Activated CD4-positive, alpha-beta memory T cell treated with anti-CD3 and anti-CD28 coated beads, Interleukin-2, amount 10 ng/mL, durations not matched to agents 7 days and 5 days (primary cell): ENCODE results near the gene TBCK. TPM values are rescaled to one million over a fixed set of nuclear protein-coding genes. Genes with fewer than 3 reads are reported as not detected.
"Not testable (repeated sequence)": the region's sequence is repeated elsewhere in the genome, so short reads cannot be mapped to it uniquely, and the experiment has no call there.

Experiments used
- CTCF ChIA-PET: fragments of 350-600 bp; sonication (Branson Sonifier 250); formaldehyde crosslinking; loops from one replicate; lab custom pipeline; 2021; ENCODE audit warnings: antibody characterized with exemption, inconsistent platforms; lab: Charles Lee
- POLR2A ChIA-PET: fragments of 350-600 bp; sonication (Branson Sonifier 250); formaldehyde crosslinking; loops from one replicate; lab custom pipeline; 2021; ENCODE audit warnings: antibody characterized with exemption; lab: Charles Lee
- DNase-seq: peaks from one replicate; pipeline ENCODE4 v3.0.0-alpha.2; 2020
- H3K27ac Mint-ChIP-seq: one replicate; pipeline ENCODE4 v1.8.0; 2021; ENCODE audit warnings: mild to moderate bottlenecking, mixed read lengths
- H3K27me3 Mint-ChIP-seq: one replicate; pipeline ENCODE4 v1.8.0; 2021; ENCODE audit warnings: mixed read lengths
- H3K36me3 Mint-ChIP-seq: one replicate; pipeline ENCODE4 v1.8.0; 2021; ENCODE audit warnings: low read depth, mixed read lengths
- H3K4me1 Mint-ChIP-seq: one replicate; pipeline ENCODE4 v1.8.0; 2021; ENCODE audit warnings: mixed read lengths
- H3K4me3 Mint-ChIP-seq: one replicate; pipeline ENCODE4 v1.8.0; 2021; ENCODE audit warnings: mild to moderate bottlenecking, mixed read lengths
- H3K9me3 Mint-ChIP-seq: one replicate; pipeline ENCODE4 v1.8.0; 2021; ENCODE audit warnings: mixed read lengths
- total RNA-seq, 2 experiments: library from RNA; stranded (reverse); gene quantifications; one replicate each; pipeline ENCODE4 v1.2.3, GENCODE V29; 2021

TBCK gene
- total RNA-seq, 2 experiments from 2014 or later: 25.4 to 26.8 TPM

DNA sequence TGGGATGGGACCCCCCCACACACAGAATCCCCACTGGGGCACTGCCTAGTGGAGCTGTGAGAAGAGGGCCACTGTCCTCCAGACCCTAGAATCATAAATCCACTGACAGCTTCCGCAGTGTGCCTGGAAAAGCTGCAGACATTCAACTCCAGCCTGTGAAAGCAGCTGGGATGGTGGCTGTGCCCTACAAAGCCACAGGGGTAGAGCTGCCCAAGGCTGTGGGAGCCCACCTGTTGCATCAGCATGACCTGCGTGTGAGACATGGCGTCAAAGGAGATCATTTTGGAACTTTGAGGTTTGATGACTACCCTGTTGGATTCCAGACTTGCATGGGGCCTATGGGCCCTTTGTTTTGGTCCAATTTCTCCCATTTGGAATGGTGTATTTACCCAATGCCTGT is 22.7 kb upstream of the TBCK start:
- H3K9me3 Mint-ChIP-seq: peaks cover 14% of the 10 kb centered on the region
- no peak for DNase-seq
- CTCF ChIA-PET: no interaction called here
- H3K36me3 Mint-ChIP-seq: peaks cover 80% of the 10 kb centered on the region
- POLR2A ChIA-PET: no interaction called here
- peaks cover 20% of the 10 kb centered on the region for H3K4me1 Mint-ChIP-seq
- no peak overlapping the region for H3K4me3 Mint-ChIP-seq
- no peak overlapping the region for H3K27ac Mint-ChIP-seq
- H3K27me3 Mint-ChIP-seq: no peaks in the 10 kb centered on the region

DNA sequence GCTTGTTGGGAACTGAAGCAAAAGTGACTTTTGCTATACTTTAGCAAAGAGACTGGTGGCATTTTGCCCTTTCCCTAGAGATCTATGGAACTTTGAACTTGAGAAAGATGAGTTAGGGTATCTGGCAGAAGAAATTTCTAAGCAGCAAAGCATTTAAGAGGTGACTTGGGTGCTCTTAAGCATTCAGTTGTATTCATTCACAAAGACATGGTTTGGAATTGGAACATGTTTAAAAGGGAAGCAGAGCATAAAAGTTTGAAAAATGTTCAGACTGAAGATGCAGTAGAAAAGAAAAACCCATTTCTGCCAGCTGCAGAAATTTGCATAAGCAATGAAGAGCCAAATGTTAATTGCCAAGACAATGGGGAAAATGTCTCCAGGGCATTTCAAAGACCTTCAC is 21.9 kb upstream of the TBCK start:
- Mint-ChIP-seq H3K27ac (no peak overlapping the region), H3K4me3 (no peak overlapping the region), H3K4me1 (peaks cover 20% of the 10 kb centered on the region), H3K9me3 (peaks cover 14% of the 10 kb centered on the region), H3K27me3 (no peaks in the 10 kb centered on the region), H3K36me3 (peaks cover 81% of the 10 kb centered on the region)
- DNase-seq: no peak
- CTCF ChIA-PET: no interaction called here
- POLR2A ChIA-PET: no interaction called here

DNA sequence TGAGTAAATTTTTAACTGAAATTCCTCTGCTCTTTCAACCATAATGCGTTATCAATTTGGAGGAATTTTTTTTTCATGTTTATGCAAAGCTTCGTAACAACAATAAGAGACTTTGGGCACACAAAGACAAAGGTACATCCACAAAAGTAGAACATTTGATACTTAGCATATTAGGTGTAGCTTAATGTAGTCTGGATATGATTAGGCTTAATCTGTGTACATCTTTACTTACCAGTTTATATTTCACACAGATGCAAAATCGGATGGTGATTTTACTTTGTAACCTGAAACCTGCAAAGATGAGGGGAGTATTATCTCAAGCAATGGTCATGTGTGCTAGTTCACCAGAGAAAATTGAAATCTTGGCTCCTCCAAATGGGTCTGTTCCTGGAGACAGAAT is 20.6 kb upstream of the TBCK start:
- Mint-ChIP-seq H3K27me3 (no peaks in the 10 kb centered on the region), H3K9me3 (peaks cover 14% of the 10 kb centered on the region), H3K4me1 (peaks cover 18% of the 10 kb centered on the region), H3K36me3 (peaks cover 76% of the 10 kb centered on the region), H3K4me3 (no peak overlapping the region), H3K27ac (no peak overlapping the region)
- no peak for DNase-seq
- ChIA-PET CTCF (interaction anchor here (0.6 kb wide), 1 partner anchor 13 kb away, joined by 3 read pairs; no protein-coding TSS in a partner anchor), POLR2A (no interaction called here)

DNA sequence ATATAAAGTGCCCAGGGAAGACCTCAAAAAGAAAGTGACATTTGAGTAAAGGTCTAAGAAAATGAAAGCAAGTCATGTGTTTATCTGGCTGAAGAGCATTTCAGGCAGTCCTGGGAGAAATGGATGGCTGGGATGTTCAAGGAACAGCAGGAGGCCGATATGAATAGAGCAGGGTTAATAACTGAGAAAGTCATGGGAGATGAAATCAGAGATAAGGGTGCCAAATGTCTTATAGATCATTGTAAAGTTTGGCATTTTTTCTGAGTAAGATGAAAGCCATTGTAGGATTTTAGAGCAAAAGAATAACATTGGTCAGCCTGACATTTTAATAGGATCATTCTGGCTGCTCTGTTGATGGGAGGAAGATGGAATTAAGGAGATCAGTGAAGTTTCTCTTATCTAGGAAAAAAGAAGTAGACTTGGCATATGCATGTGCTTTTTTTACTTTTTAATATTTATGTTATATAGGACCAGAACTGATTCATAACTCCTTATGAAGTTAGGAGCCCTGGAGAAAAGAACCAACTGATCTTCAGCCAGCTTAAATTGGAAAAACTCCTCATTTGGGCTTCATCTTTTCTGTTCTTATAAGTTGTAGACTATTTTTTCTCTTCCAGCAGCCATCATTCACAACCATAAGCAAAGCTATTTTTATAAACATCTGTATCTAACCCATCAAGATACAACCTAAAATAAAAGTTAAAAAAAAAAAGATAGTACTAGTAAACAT is 18.9 kb upstream of the TBCK start:
- H3K27ac Mint-ChIP-seq: no peak overlapping the region
- H3K9me3 Mint-ChIP-seq: peaks cover 7% of the 10 kb centered on the region
- DNase-seq: no peak
- H3K4me3 Mint-ChIP-seq: no peak overlapping the region
- H3K4me1 Mint-ChIP-seq: peaks cover 3% of the 10 kb centered on the region
- CTCF ChIA-PET: no interaction called here
- H3K27me3 Mint-ChIP-seq: no peaks in the 10 kb centered on the region
- POLR2A ChIA-PET: no interaction called here
- H3K36me3 Mint-ChIP-seq: peaks cover 70% of the 10 kb centered on the region

DNA sequence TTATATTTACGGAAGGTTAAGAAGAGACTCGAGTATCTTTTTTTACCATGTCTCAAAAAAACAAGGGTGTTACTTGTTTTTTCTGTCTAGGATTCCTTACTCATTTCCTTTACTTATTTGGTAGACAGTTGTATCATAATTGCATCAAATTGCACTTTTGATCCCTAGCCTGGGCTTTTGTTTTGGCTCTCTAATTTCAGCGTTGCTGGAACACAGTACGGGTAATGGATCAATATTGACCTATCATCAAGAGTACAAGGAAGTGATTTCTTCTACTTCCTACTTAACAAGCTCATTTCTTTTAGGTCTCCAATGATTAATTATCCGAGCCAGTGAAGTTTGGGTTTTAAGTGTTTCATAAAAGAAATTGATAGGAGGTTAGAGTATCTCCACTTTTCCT is 17.2 kb upstream of the TBCK start:
- Mint-ChIP-seq H3K27me3 (no peaks in the 10 kb centered on the region), H3K4me1 (peaks cover 4% of the 10 kb centered on the region), H3K27ac (no peak overlapping the region), H3K4me3 (no peak overlapping the region), H3K36me3 (peaks cover 65% of the 10 kb centered on the region), H3K9me3 (peaks cover 7% of the 10 kb centered on the region)
- DNase-seq: no peak
- CTCF ChIA-PET: no interaction called here
- POLR2A ChIA-PET: no interaction called here

DNA sequence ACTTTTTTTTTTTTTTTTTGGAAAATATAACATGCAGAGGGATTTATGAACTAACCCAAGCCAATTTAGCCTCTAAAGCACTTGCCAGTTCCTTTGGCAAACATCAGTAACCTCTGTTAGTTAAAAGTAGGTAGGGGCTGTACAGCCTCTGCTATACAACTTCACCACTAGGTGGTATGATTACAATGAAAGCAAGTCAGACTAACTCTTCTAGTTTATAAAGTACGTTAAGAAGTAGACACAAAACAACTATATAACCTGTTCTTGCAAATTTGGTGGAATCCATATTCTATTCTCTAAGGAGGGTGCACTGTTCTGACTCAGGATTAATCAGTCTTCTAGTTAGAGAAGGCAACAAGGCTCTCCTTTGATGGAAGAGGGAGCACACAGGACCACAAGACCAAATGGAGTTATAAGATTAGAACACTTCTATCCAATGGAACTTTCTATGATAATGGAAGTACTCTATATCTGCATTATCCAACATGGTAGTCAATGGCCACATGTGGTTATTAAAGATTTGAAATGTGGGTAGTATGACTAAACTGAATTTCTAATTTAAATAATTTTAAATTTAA is 13.1 kb upstream of the TBCK start:
- DNase-seq: no peak
- Mint-ChIP-seq H3K27me3 (no peaks in the 10 kb centered on the region), H3K36me3 (peaks cover 55% of the 10 kb centered on the region), H3K4me1 (peaks cover 10% of the 10 kb centered on the region), H3K27ac (no peak overlapping the region), H3K4me3 (no peak overlapping the region), H3K9me3 (no peaks in the 10 kb centered on the region)
- ChIA-PET POLR2A (interaction anchor here (2.3 kb wide), 1 partner anchor 13 kb away, joined by 18 read pairs; the partner anchor contains the start of genes AIMP1 and TBCK), CTCF (interaction anchor here (0.7 to 1.7 kb wide), 11 partner anchors 10 to 670 kb away, joined by 3 to 9 read pairs (median 4); partner anchors contain the start of genes AIMP1 and TBCK)

DNA sequence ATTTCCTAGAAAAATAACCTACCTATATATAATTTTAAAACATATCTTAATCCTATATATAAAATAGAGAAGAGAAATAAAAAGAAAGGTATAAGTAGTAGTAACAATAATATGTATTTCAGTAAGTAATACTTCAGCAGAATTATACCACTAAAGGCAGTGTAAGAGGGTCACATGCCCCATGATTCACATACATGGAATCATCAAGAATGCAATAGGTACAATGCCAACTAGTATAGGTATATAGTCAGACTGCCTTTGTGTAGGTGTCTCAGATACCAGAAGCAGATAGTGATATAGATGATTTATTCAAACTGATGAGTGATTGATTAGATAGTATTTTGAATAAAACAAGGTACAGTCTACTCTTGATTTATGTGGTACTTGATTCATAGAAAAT is 9.8 kb upstream of the TBCK start:
- Mint-ChIP-seq H3K36me3 (peaks cover 44% of the 10 kb centered on the region), H3K4me1 (peaks cover 23% of the 10 kb centered on the region), H3K4me3 (no peak overlapping the region), H3K9me3 (no peaks in the 10 kb centered on the region), H3K27me3 (no peaks in the 10 kb centered on the region), H3K27ac (no peak overlapping the region)
- CTCF ChIA-PET: interaction anchor here (0.6 kb wide), 1 partner anchor 10 kb away, joined by 3 read pairs; the partner anchor contains the start of genes AIMP1 and TBCK
- DNase-seq: no peak
- POLR2A ChIA-PET: no interaction called here

DNA sequence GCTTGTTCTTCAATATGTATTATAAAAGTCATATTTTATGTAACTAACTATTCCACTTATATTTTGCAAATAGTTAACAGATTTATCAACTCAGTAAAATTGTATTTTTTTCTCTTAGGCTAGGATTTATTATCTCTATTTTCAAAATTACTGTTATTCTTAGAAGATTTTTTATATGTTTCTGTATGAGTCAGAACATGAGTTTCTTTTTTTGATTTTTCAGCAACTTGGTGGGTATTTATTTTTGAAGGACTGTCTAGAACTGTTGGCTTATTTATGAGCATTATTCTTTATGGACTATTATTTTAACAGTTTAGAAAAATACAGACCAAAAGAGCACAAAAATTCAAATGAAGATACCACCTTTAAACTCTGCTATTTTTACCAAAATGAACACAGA is 7.1 kb upstream of the TBCK start:
- H3K27me3 Mint-ChIP-seq: no peaks in the 10 kb centered on the region
- H3K9me3 Mint-ChIP-seq: no peaks in the 10 kb centered on the region
- H3K27ac Mint-ChIP-seq: no peak overlapping the region
- peaks cover 30% of the 10 kb centered on the region for H3K4me1 Mint-ChIP-seq
- no peak overlapping the region for H3K4me3 Mint-ChIP-seq
- DNase-seq: no peak
- H3K36me3 Mint-ChIP-seq: peaks cover 44% of the 10 kb centered on the region
- CTCF ChIA-PET: no interaction called here
- POLR2A ChIA-PET: no interaction called here

DNA sequence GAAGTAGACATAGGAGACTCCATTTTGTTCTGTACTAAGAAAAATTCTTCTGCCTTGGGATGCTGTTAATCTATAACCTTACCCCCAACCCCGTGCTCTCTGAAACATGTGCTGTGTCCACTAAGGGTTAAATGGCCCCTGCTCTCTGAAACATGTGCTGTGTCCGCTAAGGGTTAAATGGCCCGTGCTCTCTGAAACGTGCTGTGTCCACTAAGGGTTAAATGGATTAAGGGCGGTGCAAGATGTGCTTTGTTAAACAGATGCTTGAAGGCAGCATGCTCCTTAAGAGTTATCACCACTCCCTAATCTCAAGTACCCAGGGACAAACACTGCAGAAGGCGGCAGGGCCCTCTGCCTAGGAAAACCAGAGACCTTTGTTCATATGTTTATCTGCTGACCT is 5.8 kb upstream of the TBCK start:
- CTCF ChIA-PET, H3K9me3 Mint-ChIP-seq, POLR2A ChIA-PET, H3K4me3 Mint-ChIP-seq, H3K27me3 Mint-ChIP-seq, DNase-seq, H3K27ac Mint-ChIP-seq: not testable (repeated sequence)
- Mint-ChIP-seq H3K4me1 (peaks cover 22% of the 10 kb centered on the region), H3K36me3 (peaks cover 35% of the 10 kb centered on the region)

DNA sequence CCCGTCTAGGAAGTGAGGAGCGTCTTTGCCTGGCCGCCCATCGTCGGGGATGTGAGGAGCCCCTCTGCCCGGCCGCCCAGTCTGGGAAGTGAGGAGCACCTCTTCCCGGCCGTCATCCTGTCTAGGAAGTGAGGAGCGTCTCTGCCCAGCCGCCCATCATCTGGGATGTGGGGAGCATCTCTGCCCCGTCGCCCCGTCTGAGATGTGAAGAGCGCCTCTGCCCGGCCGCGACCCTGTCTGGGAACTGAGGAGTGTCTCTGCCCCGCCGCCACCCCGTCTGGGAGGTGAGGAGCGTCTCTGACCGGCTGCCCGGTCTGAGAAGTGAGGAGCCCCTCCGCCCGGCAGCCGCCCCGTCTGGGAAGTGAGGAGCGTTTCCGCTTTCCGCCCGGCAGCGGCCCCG is 5.2 kb upstream of the TBCK start:
- H3K27me3 Mint-ChIP-seq, CTCF ChIA-PET, H3K4me3 Mint-ChIP-seq, H3K27ac Mint-ChIP-seq, DNase-seq, POLR2A ChIA-PET, H3K9me3 Mint-ChIP-seq: not testable (repeated sequence)
- H3K36me3 Mint-ChIP-seq: peaks cover 31% of the 10 kb centered on the region
- peaks cover 22% of the 10 kb centered on the region for H3K4me1 Mint-ChIP-seq

DNA sequence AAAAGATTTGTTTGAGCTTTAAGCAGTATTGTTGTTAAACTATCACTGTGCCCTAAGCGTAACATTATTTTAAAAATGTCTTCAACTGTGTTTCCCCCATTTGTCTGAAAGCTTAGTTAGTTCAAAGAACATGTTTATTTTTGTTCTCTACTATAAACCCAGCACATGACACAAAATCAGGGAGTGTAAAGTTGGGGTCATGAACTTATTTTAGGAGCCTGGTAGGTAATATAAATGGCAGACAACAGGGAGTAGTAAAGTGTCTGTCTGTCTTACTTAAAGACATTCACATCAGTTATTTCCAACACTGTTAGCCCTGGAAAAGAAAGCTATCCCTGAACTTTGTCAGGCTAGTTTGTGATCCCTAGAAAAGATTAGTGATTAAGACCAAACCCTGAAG is 4.2 kb upstream of the TBCK start:
- no peaks in the 10 kb centered on the region for H3K9me3 Mint-ChIP-seq
- H3K36me3 Mint-ChIP-seq: peaks cover 29% of the 10 kb centered on the region
- no peak for DNase-seq
- peaks cover 24% of the 10 kb centered on the region for H3K4me1 Mint-ChIP-seq
- CTCF ChIA-PET: interaction anchor here (1.3 kb wide), 1 partner anchor 8 kb away, joined by 5 read pairs; no protein-coding TSS in a partner anchor
- H3K27me3 Mint-ChIP-seq: no peaks in the 10 kb centered on the region
- H3K27ac Mint-ChIP-seq: no peak overlapping the region
- H3K4me3 Mint-ChIP-seq: no peak overlapping the region
- POLR2A ChIA-PET: no interaction called here

DNA sequence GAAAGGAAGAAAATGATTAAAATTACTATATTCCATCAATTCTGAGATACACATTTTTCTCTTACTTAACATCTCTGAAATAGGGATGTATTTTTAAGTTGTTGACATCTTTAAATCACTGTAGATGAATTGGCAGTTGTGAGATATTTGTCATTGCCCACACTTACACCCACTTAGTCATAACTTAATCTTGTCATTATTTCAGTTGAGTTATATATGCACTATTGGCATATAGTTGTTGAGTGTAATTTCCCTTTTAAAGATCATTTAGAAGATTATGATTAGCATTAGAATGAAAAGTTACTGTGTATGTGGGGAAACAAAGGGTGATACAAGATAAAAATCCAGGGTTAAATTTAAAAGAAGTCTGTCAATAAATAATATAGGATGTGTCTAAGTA is 2.5 kb upstream of the TBCK start:
- no peaks in the 10 kb centered on the region for H3K9me3 Mint-ChIP-seq
- no peak overlapping the region for H3K27ac Mint-ChIP-seq
- peaks cover 29% of the 10 kb centered on the region for H3K36me3 Mint-ChIP-seq
- no peak overlapping the region for H3K4me3 Mint-ChIP-seq
- CTCF ChIA-PET: no interaction called here
- POLR2A ChIA-PET: no interaction called here
- no peak for DNase-seq
- H3K4me1 Mint-ChIP-seq: peaks cover 37% of the 10 kb centered on the region
- H3K27me3 Mint-ChIP-seq: no peaks in the 10 kb centered on the region

DNA sequence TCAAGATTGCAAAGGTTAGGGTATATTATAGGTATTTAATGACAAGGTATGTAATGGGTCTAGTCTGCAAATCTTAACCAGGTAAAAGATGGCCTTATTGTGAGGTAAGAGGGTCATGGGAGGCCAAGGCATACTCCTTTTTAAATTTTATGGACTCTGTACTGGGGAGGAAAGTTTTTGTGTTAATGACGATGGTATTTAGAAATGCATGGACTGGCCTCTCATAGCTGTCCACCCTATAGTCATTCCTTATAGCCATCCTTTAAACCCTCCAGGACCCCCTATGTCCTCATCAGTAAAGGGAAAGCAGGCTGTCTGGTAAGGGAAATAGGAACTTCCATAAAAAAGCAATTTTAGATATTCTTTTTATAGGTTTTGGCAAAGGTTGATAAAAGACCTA is 1.8 kb upstream of the TBCK start:
- CTCF ChIA-PET: no interaction called here
- no peak for DNase-seq
- Mint-ChIP-seq H3K9me3 (no peaks in the 10 kb centered on the region), H3K4me3 (no peak overlapping the region), H3K27me3 (no peaks in the 10 kb centered on the region), H3K27ac (no peak overlapping the region), H3K4me1 (peaks cover 39% of the 10 kb centered on the region), H3K36me3 (peaks cover 27% of the 10 kb centered on the region)
- POLR2A ChIA-PET: no interaction called here
